ENCODE results near the gene CERKL.

The CERKL gene

DNA sequence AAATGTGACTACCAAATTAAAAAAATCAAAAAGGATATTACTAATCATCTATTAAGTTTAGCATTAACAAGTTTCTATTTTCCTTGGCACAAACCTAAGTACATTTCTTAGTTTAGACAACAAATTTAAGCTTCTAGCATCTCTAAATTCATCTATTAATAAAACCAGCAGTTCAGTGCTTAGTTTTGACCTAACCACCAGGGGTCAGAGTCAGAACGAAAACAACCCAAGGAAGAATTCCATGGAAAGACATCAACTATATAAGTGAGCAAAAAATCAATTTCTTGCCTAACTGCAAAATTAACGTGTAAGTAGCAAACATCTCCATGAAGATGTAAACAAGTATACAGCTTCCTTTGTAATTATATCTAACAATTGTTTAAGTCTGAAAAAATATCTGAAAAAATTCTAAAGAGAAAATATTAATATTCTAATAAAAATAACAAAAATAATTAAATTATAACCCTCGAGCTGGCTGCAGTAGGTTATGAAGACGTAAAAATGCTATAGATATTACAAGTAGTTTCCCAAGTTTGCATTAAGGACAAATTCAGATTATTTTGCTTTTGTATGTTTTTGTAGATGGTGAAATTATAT, 83.7 kb downstream of the CERKL start:
- DNase-seq, result peak; percentile 60

DNA sequence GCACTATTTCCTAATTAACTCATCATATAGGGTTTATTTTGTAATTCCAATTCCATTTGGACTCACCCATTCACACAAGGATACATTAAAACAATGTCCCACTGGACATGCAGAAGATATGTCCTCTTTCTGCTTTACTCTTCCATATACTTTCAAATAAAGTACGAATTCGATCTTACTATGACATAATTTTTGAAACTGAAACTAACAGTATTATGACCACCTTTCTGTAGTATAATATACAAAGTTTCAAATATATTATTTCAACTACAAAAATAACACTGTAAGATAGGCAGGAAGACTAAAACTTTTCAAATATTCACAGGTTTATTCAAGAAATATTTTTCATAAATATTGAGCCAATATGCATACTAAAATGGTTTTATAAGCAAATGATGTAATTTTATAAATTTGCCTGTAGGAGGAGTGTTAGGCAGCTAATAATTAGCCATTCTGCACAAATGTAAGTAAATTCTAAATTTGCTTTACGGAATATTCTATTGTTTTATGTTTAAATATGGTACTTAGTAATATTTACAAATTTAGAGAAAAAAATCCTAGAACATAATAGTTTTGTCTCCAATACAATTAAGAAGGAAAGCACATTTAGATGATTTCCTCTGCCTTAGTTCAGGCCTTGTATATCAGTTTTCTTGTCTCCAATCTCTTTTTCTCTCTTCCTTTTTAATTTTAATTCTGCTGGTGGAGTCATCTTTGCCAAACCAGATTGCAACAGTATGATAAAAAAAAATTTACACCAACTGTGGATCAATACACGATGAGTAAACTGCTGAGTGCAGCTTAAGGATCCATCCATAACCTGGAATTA, 85.9 kb downstream of the CERKL start:
- DNase-seq, result peak; percentile 54

DNA sequence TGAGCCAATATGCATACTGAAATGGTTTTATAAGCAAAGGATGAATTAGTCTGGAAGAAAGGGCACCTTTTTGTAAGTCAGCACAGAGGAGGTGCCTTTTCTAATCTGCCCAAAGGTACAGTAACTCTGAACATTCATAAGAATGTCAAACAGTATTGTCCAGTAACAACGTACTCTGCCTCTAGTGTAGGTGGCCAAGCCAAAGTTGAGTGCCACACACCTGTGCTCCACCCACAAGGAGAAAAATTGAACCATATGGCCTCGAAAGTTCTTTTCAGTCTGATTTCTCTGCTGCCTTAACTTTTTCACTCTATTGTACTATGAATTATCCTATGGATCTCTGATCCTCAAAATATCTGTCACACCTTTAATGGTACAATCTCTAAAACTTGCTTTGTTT, 86.8 kb downstream of the CERKL start:
- DNase-seq, result no peak

DNA sequence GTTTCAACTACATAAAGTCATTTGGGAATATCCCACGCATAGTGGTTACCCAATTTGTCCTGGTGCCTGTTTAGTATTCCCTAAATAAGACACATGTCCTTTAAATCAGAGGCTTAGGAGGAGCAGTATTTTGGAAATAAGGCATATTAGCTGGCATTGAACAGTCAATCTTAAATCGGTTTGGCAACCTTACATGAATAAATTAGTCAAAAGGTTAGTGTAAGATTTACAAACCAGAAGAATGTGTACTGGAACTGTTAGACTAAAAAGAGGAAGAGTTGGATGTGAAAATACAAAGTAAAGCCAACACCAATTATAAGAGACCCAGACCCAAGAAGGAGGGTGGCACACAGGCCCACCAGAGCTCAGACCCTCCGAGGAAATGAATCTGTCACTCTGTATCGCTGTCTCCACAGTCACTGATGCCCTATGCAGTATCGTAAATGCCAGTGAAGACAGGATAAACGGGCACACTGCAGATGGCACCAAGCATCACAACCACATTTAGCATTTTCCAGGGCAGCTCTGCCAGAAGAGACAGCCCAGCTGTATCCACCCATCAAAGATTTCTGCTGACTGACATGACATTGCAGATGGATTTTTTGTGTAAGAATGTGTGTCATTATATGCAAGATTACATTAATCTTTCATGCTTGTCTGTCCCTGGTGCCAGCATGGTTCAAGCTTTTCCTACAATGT, 90.4 kb downstream of the CERKL start:
- DNase-seq, result no peak

DNA sequence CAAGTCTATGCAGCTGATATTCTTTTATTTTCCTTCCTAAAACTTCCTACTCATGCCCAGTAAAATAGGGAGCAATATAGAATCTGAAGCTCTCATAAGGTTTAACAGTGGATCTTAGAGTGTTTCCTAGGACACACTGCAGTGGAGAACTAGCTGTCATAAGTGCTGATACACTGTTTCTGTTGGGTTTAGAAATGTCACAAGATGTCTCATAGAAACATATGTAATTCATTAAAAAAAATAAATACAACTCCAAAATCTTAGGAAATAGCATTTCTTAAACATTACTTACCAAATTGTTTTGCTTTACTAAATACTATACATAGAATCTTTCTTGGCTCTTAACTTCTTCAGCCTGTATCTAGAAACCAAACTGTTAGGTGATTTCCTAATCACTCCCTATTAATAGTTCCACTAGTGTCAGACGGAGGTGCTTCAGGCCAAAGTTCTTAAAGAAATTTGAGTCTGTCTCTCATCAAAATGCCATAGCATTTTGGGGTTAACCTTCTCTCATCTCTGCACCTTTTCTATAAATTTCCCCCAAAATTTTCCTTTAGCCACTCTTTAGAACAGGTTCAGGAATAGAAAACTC, 93.7 kb downstream of the CERKL start:
- DNase-seq, result no peak

DNA sequence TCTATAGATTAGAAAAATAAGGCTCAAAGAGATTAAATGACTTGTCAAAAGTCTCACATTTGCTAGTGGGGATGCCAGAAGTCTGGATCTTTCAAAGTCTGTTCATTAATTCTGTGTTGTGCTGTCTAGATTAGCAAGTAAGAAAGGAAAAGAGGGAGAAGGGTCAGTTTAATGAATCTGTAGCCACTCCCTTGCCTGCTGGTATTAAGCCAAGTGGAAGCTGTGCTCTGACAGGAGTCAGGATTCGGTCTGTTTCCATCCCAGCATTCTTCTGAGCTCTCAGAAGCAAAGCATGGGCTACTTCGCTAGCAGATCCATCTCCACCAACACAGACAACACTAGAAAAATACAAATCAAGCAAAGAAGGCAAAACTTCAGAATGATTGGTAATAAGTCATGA, 98.5 kb downstream of the CERKL start:
- DNase-seq, result no peak

DNA sequence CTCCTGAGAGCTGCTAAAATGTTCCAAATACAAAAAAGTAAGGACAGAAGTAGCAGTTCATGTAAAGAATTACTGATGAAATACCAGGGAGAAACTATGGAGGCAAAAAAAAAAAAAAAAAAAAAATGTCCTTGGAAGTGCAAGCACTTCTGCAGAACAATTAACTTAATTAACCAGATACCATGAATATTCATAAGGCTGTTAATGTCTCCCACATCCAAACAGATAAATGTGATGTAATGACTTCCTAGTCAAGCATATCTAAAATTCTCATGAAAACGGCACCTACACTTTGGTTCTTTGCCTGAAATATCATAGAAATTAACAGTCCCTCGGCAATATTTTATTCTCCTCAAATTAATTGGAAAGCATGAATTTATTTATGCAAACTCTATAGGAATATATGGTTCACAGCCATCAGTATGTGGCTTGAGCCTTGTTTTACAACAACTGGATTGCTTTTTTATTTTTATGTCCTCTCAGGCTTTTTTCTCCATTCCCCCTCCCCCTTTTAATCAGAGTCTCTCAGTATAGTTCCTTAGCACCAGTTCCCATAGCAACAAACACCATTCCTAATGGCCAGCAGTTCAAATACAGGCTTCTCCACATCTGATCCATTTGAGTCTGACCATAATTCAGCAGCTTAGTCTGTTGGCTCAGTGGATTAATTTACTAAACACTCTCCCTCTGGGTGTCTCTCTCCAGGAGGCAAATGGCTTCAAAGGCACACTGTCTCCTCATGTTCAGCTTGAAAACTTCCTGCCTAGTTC, 102.7 kb downstream of the CERKL start:
- no peak for DNase-seq

DNA sequence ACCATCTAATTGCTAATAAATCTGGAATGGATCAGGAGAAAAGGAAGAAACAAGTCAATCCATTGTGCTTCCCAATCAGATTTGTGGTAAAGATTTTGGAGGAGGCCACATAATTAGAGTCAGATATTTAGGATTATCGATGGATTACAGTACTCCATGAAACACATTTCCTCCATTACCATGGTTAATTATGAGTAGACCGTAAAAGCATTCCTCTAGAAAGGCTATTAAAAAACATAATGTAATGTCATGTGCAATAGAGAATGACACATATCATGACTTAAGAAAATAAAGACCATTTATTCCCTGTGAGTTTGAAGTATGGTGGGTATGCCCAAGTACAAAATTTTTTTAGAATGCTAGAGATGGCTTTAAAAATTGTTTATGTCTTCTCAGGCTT, 103.7 kb downstream of the CERKL start:
- no peak for DNase-seq

DNA sequence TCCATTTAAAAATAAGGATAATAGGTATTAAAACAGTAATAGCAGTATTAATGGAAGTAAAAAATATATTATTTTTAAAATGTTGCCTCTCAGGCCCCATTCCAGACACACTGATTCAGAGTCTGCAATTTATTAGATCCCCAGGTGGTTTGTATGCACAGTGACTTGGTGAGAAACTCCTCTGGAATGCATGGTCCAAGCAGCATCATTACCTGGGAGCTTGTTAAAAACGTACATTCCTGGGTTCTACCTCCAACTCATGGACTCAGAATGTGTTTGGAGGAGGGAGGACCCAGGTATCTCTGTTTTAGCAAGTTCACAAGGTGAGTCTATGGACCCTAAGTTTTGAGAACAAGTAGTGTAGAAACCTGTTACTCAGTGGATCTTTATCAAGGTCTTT, 104.1 kb downstream of the CERKL start:
- no peak for DNase-seq

DNA sequence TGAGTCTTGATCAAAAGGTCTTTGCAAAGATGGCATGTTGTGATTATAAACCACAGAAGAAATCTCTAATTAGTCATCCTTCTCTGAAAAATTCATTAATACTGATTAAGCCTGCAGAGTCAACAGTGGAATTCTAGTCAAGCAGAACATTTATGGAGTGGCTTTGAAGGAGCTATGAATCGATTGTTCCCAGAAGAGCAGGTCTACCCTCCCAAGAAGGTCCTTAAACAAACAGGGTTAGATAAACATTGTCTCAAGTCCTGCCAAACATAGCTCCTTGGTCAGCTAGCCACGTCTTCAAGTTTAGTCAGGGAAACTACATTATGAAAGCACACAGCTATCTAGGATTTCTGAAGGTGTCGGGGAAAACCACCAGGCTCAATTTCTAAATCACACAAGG, 110.8 kb downstream of the CERKL start:
- no peak for DNase-seq

DNA sequence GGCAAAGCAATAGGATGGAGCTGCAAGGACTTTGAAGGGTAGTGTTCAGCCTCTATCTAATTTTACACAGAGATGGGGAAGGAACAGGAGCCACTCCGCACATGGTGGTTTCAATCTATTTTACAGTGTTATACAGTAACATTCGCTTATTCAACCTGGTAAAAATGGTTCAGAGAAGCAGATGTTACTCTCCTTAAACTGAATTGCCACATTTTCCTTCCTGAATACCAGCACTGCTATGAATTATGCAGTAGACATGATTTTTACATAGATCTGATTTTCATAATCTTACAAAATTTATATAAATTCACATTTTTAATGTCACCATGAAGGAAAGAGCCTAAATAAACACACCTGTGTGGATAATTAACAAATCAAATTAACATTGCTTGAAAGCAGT, 114.7 kb downstream of the CERKL start:
- no peak for DNase-seq

DNA sequence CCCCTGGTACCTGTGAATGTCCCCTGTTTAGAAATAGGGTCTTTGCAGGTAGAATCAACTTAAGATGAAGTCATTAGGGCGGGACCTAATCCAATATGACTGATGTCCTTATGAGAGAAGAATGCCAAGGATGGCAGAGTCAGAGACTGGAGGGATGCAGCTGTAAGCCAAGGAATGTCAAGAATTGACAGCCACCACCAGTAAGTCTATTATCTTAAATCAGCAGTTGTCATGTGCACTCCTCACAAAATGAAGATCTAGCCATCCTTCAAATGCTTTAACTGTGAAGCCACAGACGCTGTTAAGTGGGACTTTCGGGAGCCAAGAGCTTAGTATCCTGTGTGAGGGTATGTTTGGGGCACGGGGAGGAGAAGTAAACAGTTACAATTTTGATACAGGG, 116.5 kb downstream of the CERKL start:
- DNase-seq, result no peak

DNA sequence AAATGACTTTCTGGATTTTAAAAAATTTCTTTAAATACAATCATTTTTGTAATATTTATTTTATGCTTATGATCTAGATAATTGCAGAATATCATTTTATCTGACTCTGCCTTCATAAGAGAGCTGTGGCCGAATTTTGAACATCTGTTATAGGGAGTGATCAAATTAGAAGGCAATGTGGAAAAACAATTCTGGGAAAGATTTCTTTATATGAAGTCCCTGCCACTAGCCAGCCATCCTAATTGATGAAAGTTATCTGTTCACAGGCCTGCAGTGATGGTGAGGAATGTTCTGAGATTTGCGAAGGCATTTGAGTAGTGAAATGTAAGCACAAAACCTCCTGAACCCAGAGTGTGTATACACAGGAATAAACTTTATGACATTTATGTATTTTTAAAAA, 120.2 kb downstream of the CERKL start:
- DNase-seq, result no peak

DNA sequence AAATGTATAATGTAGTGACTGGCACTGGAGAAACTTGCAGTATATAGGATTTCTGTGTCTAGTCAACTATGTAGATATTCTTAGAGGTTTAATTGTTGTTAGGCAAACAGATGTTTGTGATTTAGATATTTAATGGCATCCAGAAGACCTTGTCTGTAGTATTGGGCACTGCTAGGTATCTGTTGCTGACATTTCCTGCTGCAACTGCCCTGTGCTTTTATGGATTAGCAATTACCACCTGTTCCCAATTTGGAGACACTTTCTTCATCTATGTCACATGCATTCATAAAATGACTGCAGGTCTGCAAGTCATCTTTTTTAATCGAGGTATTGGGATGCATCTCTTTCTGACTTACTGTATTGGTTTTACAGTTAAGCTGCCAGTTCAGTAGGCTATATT, 128.5 kb downstream of the CERKL start:
- DNase-seq, result no peak

DNA sequence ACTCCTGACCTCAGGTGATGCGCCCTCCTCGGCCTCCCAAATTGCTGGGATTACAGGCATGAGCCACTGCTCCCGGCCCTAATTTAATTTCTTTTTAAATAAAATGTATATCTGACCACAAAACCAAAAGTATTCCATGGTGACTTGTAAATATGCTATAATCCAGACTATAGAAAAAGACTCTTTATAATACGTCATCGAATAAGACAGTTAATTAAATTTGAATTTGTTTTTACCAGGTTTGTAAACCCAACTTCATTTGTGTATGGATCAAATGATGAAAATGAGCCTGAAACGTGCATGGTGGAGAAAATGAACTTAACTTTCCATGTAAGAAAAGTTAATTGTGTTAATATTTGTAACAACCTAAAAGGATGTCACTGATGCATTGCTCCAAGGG, 129.8 kb downstream of the CERKL start:
- DNase-seq, result no peak

DNA sequence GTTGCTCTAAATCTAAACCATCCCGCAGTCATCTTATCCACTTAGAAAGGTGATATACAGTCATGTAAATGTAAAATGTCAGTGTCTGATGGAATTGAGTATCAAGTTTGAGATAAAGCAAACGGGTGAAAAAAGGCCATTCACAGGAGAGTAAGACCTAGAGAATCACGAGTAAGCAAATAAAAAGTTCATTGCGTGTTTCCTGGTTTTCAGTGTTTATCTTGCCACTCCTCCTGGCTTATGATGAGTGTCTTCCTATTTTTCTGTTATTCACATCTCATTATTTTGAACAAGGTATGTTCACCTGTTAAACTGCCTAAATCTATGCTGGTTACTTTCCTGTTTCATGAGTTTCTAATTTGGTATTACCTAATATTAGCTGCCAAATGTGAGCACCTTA, 130.9 kb downstream of the CERKL start:
- DNase-seq, result no peak

DNA sequence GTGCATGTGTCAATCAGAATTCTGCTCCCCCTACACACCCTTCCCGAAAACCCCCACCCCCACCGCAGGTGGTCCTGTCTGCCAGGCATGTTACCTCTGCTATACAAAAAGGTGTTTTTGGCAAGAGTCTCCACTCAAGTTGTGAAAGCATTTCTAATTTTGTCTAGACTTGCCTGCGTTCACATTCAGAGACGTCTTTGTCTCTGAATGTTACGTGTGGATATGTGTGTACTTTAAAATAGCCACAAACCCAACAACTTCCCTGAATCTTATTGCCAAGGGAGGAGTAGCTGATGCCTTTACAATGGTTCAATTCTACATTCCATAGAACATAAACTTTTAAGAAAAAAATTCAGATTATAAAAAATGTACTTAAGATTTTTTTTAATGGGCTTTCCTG, 133.1 kb downstream of the CERKL start:
- DNase-seq, result no peak

DNA sequence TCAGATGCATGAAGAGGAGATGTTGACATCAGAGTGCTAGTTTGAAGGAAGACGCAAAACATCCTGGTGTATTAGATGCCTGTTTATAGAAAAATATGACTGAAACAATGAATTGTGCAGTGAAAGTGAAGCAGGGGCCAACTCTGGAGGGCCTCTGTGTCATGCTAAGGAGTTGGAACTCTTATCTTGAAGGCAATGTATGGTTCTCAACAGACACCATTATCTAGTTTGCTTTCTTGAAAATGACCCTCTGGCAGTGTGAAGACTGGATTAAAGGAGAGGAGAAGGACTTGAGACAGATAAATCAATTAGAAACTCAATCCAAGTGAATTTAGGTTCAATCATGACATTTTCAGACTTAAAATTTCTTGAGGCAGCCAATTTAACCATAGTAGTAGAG, 136.7 kb downstream of the CERKL start:
- DNase-seq, result peak; percentile 53

DNA sequence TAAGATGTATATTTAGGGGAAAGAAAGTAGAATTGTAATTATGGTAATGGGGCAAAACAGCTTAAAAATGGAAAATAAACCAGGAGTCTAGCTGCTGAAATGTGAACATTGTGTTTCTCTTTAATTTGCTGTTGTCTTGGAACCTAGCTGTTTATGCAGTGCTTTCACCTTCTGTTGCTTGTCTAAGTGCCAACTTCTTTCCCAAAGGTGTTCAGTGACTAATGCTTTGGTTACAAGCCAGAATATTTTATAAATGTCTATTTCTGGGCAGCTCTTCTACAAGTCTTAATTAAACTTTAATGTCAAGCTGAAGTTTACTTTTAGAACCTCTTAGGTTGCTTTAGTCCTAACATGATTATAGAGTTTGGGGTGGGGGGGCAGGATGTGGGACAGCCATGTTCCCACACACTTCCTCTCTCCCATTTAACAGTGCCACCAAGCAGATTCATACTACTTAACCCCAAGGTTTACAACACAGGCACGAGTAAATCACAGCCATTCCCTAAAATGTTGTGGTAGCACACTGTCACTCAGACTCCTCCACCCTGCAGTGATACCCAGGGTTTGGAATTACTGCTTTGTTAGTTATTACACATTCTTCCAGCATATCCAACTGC, 139.1 kb downstream of the CERKL start:
- no peak for DNase-seq

DNA sequence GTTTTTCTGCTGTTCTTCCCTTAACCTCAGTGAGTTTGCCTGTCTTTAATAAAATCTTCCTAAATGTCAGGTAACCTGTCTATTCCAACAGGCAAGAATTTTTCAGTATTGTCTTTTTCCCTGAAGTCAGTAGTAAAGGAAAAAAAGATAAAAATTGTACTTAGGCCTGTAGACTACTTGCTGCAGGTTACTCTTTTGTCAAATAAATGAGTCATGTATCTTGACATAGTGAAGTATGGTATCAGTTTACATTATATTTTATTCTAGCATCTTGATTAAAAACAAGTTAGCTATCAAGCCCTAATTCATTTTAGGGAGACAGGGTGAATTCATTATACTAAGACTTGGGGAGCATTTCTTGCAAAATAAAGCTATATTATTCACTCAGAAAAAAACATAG, 139.9 kb downstream of the CERKL start:
- no peak for DNase-seq

DNA sequence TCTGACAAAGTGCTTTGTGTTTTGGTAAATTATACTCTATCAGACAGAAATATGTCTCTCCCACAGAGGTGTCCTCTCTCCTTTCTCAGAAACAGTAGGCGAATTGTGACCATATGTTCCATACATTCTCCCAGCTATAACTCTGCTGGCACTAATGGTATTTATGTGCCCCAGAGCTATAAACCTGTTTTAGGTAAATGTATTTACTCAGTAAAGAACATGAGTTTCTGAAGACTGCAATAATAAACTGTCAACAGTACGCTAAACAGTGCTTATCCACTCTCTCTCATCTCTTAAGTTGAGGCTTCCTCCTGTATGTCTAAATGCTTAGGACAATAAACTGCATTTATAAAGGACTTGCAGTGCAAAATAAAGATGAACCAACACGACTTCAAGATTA, 141.2 kb downstream of the CERKL start:
- no peak for DNase-seq

DNA sequence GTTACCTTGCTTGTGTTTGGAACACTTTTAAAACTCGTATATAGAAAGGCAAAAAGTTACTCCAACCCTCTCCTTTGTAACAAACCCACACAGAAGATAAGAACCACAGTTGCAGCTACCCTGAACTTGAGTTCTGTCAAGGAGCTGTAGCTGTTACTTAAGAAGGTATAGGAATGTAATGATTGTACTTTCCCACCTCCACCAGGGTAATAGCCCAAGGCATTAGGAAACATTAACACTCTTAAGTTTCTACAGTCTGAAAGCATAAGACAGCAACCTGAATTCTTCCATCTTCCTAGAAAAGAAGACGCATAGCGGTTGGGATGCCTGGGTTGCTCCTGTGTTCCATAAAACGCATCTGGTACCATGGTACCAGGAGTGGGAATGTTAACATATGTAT, 156.7 kb downstream of the CERKL start:
- no peak for DNase-seq

DNA sequence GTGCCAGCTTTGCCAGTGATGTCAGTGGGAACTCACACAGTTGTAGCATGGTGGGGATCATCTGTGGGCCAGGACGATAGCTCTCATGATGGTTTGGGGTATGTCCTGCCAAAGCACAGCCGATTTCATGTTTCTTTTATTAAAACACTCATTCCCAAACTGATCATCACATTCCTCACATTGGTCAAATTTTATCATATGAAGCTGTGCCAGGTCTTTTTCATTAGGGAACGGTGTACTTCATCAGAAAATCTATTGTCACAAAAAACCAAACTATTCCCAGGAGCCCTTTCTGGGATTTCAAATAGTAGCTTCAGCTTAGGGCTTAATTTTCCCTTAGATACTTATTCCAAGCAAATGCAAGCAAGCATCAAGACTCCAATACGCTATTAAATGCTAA, 157.7 kb downstream of the CERKL start:
- DNase-seq, result no peak

Measured in hematopoietic multipotent progenitor cell treated with erythropoietin and hydrocortisone succinate and interleukin-3 and kit ligand, for 6 days (in vitro differentiated cells).